KMS-11 (cell line): Measurements from ENCODE around the gene CYTIP.

Source experiments
- H2AFZ ChIP-seq: fragments of 200-600 bp; sonication (generic); 2 replicates; pipeline ENCODE4 v1.6.1; 2016; ENCODE audit warnings: antibody characterized with exemption, mixed run types, low read depth
- H3K27ac ChIP-seq: fragments of 200-600 bp; sonication (generic); 2 replicates; pipeline ENCODE4 v1.6.1; 2016; ENCODE audit warnings: mild to moderate bottlenecking, mixed run types
- H3K27me3 ChIP-seq: fragments of 200-600 bp; sonication (generic); 2 replicates; pipeline ENCODE4 v1.6.1; 2017; ENCODE audit warnings: mild to moderate bottlenecking, low read depth, mixed run types, moderate library complexity; ENCODE audit not compliant: insufficient read depth
- H3K36me3 ChIP-seq: fragments of 200-600 bp; sonication (generic); 2 replicates; pipeline ENCODE4 v1.6.1; 2017; ENCODE audit warnings: mild to moderate bottlenecking, mixed run types; ENCODE audit not compliant: insufficient read depth
- H3K4me1 ChIP-seq: fragments of 200-600 bp; sonication (generic); 2 replicates; pipeline ENCODE4 v1.6.1; 2016; ENCODE audit warnings: mild to moderate bottlenecking, low read depth, mixed run types; ENCODE audit not compliant: poor library complexity, severe bottlenecking
- H3K4me2 ChIP-seq: fragments of 200-600 bp; sonication (generic); 2 replicates; pipeline ENCODE4 v1.7.0; 2016; ENCODE audit warnings: mild to moderate bottlenecking, mixed run types
- H3K4me3 ChIP-seq: fragments of 200-600 bp; sonication (generic); IDR thresholded peaks from 2 replicates; pipeline ENCODE4 v1.6.1; 2017; ENCODE audit warnings: low read depth, low read length, mixed read lengths; ENCODE audit not compliant: insufficient read depth
- H3K79me2 ChIP-seq: fragments of 200-600 bp; sonication (generic); 2 replicates; pipeline ENCODE4 v1.6.1; 2016; ENCODE audit warnings: low read depth, mixed run types; ENCODE audit not compliant: insufficient read depth
- H3K9ac ChIP-seq: fragments of 200-600 bp; sonication (generic); 2 replicates; pipeline ENCODE4 v1.6.1; 2016; ENCODE audit warnings: mild to moderate bottlenecking, mixed run types
- H4K20me1 ChIP-seq: fragments of 200-600 bp; sonication (generic); 2 replicates; pipeline ENCODE4 v1.6.1; 2016; ENCODE audit warnings: mild to moderate bottlenecking, mixed run types; ENCODE audit not compliant: insufficient read depth
- TF ChIP-seq, protein P1 (sequence below): fragments of 200-600 bp; sonication (generic); conservative IDR thresholded peaks from 2 replicates; pipeline ENCODE4 v1.6.1; 2017; ENCODE audit warnings: low read depth, mild to moderate bottlenecking, antibody characterized with exemption, low read length, moderate library complexity, mixed read lengths

CYTIP gene

DNA sequence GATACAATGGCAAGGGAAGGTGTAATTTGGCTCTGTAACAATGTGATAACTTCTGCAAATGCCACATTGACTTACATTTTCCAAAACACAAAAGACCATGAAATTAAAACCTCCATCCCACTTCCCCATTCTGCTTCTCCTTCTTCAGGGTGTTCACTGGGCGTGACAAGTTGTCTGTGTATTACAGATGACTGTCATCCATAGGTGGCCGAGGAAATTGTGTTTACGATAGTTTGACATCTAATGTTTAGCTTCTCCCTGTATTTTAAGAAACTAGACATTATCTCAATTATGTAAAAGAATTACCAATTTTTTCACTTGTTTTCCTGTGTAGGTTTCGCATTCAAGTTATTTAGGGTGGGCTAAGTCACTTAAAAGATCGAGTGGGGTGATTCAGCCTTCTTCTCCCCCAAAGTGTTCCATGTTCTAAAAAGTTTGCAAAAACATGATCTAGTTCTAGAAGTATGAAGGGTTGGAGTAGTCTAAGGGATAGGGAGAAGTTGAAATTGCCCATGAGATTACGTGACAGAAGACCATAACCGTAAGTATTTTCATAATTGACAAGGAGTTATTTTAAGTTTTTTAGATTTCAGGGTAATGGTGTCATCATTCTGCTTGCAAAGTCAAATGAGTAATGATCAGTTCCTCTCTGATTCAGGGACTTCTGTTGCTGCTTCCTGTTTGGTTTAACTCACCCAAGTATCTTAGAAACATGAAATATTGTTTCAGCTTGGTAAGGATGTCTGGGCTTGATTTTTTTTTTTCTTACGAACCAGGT is 25.2 kb upstream of the CYTIP start:
- Histone ChIP-seq H3K4me2 (peak overlapping the region; percentile 90), H3K27me3 (no peaks in the 10 kb centered on the region), H4K20me1 (no peaks in the 10 kb centered on the region), H3K27ac (peak overlapping the region; percentile 96), H3K4me1 (peaks cover 83% of the 10 kb centered on the region), H3K79me2 (no peaks in the 10 kb centered on the region), H3K36me3 (no peaks in the 10 kb centered on the region), H2AFZ (peak overlapping the region; percentile 56), H3K9ac (peak overlapping the region; percentile 67), H3K4me3 (no peak overlapping the region)
- TF ChIP-seq, protein P1, sequence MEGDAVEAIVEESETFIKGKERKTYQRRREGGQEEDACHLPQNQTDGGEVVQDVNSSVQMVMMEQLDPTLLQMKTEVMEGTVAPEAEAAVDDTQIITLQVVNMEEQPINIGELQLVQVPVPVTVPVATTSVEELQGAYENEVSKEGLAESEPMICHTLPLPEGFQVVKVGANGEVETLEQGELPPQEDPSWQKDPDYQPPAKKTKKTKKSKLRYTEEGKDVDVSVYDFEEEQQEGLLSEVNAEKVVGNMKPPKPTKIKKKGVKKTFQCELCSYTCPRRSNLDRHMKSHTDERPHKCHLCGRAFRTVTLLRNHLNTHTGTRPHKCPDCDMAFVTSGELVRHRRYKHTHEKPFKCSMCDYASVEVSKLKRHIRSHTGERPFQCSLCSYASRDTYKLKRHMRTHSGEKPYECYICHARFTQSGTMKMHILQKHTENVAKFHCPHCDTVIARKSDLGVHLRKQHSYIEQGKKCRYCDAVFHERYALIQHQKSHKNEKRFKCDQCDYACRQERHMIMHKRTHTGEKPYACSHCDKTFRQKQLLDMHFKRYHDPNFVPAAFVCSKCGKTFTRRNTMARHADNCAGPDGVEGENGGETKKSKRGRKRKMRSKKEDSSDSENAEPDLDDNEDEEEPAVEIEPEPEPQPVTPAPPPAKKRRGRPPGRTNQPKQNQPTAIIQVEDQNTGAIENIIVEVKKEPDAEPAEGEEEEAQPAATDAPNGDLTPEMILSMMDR = no peak

DNA sequence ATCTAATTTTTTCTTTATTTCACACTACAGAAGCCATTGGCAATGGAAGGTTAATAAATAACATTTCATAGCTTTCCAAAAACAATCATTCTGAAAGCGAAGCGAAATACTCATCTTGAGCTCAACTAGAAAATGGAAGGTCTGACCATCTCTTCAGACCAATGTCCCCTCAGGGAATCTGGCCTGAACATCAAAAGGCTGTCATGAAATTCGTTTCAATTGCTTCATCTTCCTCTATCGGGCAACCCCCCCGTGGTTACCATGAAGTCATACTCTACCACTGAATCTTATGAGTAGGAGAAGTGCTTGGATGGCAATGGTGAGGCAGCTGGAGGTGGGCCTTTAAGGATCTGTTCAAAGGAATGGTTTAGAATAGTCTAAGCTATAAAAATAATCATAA is 22.9 kb upstream of the CYTIP start:
- Histone ChIP-seq H3K79me2 (no peaks in the 10 kb centered on the region), H3K4me3 (no peak overlapping the region), H3K27me3 (no peaks in the 10 kb centered on the region), H3K4me1 (peaks cover 60% of the 10 kb centered on the region), H4K20me1 (no peaks in the 10 kb centered on the region), H3K9ac (no peak overlapping the region), H3K27ac (peak overlapping the region; percentile 96; the same call in 1 of the 2 replicates), H2AFZ (no peak overlapping the region), H3K36me3 (no peaks in the 10 kb centered on the region), H3K4me2 (no peak overlapping the region)
- TF ChIP-seq, protein P1 = no peak

DNA sequence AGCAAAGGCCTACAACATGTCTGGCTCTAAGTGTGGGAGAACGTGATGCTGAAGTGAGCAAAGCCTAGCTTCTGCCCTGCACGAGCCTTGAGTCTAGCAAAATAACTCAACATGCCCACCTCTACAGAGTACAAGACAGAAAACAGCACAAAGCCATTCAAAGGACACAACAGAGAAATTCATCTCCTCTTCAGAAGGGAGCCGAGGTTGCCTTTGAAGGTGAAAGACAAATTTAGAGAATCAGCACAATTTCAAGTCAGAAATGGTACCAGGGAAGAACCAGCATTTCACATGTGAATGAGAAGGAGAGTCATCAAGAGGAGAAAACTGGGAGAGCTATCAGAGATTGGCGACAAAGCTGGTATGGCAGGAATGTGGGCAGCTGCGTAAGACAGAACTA is 21.7 kb upstream of the CYTIP start:
- TF ChIP-seq, protein P1 = no peak
- H3K27ac ChIP-seq = no peak overlapping the region
- peaks cover 48% of the 10 kb centered on the region for H3K4me1 ChIP-seq
- no peak overlapping the region for H3K9ac ChIP-seq
- no peaks in the 10 kb centered on the region for H3K79me2 ChIP-seq
- H3K4me3 ChIP-seq = no peak overlapping the region
- no peak overlapping the region for H2AFZ ChIP-seq
- H4K20me1 ChIP-seq = no peaks in the 10 kb centered on the region
- H3K4me2 ChIP-seq = no peak overlapping the region
- H3K27me3 ChIP-seq = no peaks in the 10 kb centered on the region
- no peaks in the 10 kb centered on the region for H3K36me3 ChIP-seq

DNA sequence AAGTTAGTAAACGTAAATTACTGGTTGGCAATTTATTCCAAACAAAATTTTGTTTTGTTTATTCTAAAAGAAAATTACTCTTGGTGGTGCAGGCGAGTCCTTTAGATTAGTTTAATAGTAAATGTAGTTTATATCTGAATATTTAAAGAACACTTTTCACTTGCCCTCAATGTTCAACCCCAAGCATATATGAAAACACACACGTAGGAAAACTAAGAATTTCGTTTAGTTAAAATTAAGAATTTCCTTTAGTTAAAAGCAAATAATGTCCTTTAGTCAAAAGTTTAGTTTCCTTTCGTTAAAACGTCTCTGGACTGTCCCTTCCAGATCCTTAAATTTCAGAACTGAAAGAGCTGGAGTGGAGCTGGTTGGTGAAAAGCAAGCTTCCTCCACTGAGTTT is 19.1 kb upstream of the CYTIP start:
- no peaks in the 10 kb centered on the region for H3K79me2 ChIP-seq
- no peak overlapping the region for H3K9ac ChIP-seq
- no peak overlapping the region for H2AFZ ChIP-seq
- H3K36me3 ChIP-seq = no peaks in the 10 kb centered on the region
- H4K20me1 ChIP-seq = no peaks in the 10 kb centered on the region
- TF ChIP-seq, protein P1 = no peak
- H3K27me3 ChIP-seq = no peaks in the 10 kb centered on the region
- H3K4me2 ChIP-seq = no peak overlapping the region
- peaks cover 25% of the 10 kb centered on the region for H3K4me1 ChIP-seq
- no peak overlapping the region for H3K27ac ChIP-seq
- H3K4me3 ChIP-seq = no peak overlapping the region
